CD4-positive, alpha-beta memory T cell (primary cell): ENCODE measurements around the gene BLID. TPM values are rescaled to one million over a fixed set of nuclear protein-coding genes. Genes with fewer than 3 reads are reported as not detected.

Source experiments
- CTCF ChIA-PET: fragments of 350-600 bp; sonication (Branson Sonifier 250); formaldehyde crosslinking; loops from one replicate; lab custom pipeline; 2021; ENCODE audit warnings: inconsistent platforms; ENCODE audit not compliant: partially characterized antibody; lab: Charles Lee
- POLR2A ChIA-PET: fragments of 350-600 bp; sonication (Branson Sonifier 250); formaldehyde crosslinking; loops from one replicate; lab custom pipeline; 2021; ENCODE audit not compliant: partially characterized antibody; lab: Charles Lee
- DNase-seq, 5 donors: peaks; one replicate each; pipeline versions ENCODE4 v3.0.0 to v3.0.0-alpha.2; 2020 to 2022; ENCODE audit warnings: mixed read lengths in 1 of 5
- H3K27ac ChIP-seq: one replicate; pipeline ENCODE4 v1.7.0; 2013; ENCODE audit warnings: low read depth, low read length
- H3K27me3 ChIP-seq: 2 replicates; pipeline ENCODE4 v1.7.0; 2013; ENCODE audit warnings: mild to moderate bottlenecking, low read length, moderate library complexity; ENCODE audit not compliant: insufficient read depth
- H3K36me3 ChIP-seq: 2 replicates; pipeline ENCODE4 v1.7.0; 2013; ENCODE audit warnings: mild to moderate bottlenecking, low read length, moderate library complexity; ENCODE audit not compliant: insufficient read depth
- H3K4me1 ChIP-seq: 2 replicates; pipeline ENCODE4 v1.7.0; 2013; ENCODE audit warnings: mild to moderate bottlenecking, low read length, moderate library complexity; ENCODE audit not compliant: insufficient read depth
- H3K4me3 ChIP-seq, 2 donors: one replicate each; pipeline ENCODE4 v1.7.0; 2013; ENCODE audit warnings: low read length in 2 of 2, mild to moderate bottlenecking in 1 of 2
- H3K9me3 ChIP-seq, 2 donors: one replicate each; pipeline ENCODE4 v1.7.0; 2013; ENCODE audit warnings: low read length in 2 of 2, control low read depth in 1 of 2; ENCODE audit not compliant: control insufficient read depth in 1 of 2
- H3K27ac Mint-ChIP-seq, 7 donors: one replicate each; pipeline ENCODE4 v1.8.0; 2020 to 2021; ENCODE audit warnings: mixed read lengths in 7 of 7, mild to moderate bottlenecking in 6 of 7, inconsistent platforms in 3 of 7, moderate library complexity in 3 of 7
- H3K27me3 Mint-ChIP-seq, 2 donors: one replicate each; pipeline ENCODE4 v1.8.0; 2020 to 2021; ENCODE audit warnings: mixed read lengths in 2 of 2
- H3K36me3 Mint-ChIP-seq, 2 donors: one replicate each; pipeline ENCODE4 v1.8.0; 2020 to 2021; ENCODE audit warnings: mixed read lengths in 2 of 2, inconsistent platforms in 1 of 2, mild to moderate bottlenecking in 1 of 2
- H3K4me1 Mint-ChIP-seq, 4 donors: one replicate each; pipeline ENCODE4 v1.8.0; 2020 to 2021; ENCODE audit warnings: mixed read lengths in 4 of 4, mild to moderate bottlenecking in 1 of 4
- H3K4me3 Mint-ChIP-seq, 8 donors: one replicate each; pipeline ENCODE4 v1.8.0; 2020 to 2021; ENCODE audit warnings: mixed read lengths in 8 of 8, mild to moderate bottlenecking in 7 of 8, moderate library complexity in 6 of 8, inconsistent platforms in 3 of 8
- H3K9me3 Mint-ChIP-seq, 8 donors: one replicate each; pipeline ENCODE4 v1.8.0; 2020 to 2021; ENCODE audit warnings: mixed read lengths in 8 of 8, mild to moderate bottlenecking in 5 of 8, inconsistent platforms in 3 of 8, moderate library complexity in 1 of 8
- intact Hi-C: fragments of 100-400 bp; cut with micrococcal nuclease; formaldehyde crosslinking; loops from one replicate; pipeline ENCODE4 v1.15.1; 2023
- polyA plus RNA-seq, 2 donors: library from polyadenylated mRNA; unstranded; fragments of 300-500 nt; fragmentation: Illumina TruSeq; gene quantifications; one replicate each; pipeline ENCODE4 v1.2.3, GENCODE V29; 2021
- total RNA-seq, 2 experiments: library from RNA; stranded (reverse); gene quantifications; one replicate each; pipeline ENCODE4 v1.2.3, GENCODE V29; 2021

The BLID gene
- total and polyA plus RNA-seq, 4 experiments from 2014 or later, result not detected

GRCh38 chr11:122158171-122158570, 42.2 kb upstream of the BLID start:
- Histone ChIP-seq H3K4me1 (peaks cover 6% of the 10 kb centered on the region), H3K27ac (no peak overlapping the region), H3K27me3 (no peaks in the 10 kb centered on the region), H3K36me3 (no peaks in the 10 kb centered on the region), H3K4me3 (no peak overlapping the region), H3K9me3 (no peaks in the 10 kb centered on the region)
- Mint-ChIP-seq H3K27ac (no peak overlapping the region), H3K4me3 (peak overlapping the region in 1 of 8 donors; percentile 52), H3K36me3 (no peaks in the 10 kb centered on the region), H3K9me3 (no peaks in the 10 kb centered on the region), H3K27me3 (peaks cover 2 to 6% of the 10 kb centered on the region in 2 donors), H3K4me1 (peaks cover 5 to 16% (median 10%) of the 10 kb centered on the region in 4 donors)
- DNase-seq, result no peak
- CTCF ChIA-PET, result no interaction called here
- POLR2A ChIA-PET, result no interaction called here
- intact Hi-C loops, result no loop called here

GRCh38 chr11:122157653-122158161, 41.7 kb upstream of the BLID start:
- H3K27ac Mint-ChIP-seq, result no peak overlapping the region

GRCh38 chr11:122156940-122157382, 40.9 kb upstream of the BLID start:
- H3K4me1 Mint-ChIP-seq, result peaks cover 5 to 16% (median 10%) of the 10 kb centered on the region in 4 donors
- no peaks in the 10 kb centered on the region for H3K9me3 Mint-ChIP-seq
- Histone ChIP-seq H3K4me3 (no peak overlapping the region), H3K4me1 (peaks cover 6% of the 10 kb centered on the region), H3K9me3 (no peaks in the 10 kb centered on the region), H3K36me3 (no peaks in the 10 kb centered on the region), H3K27ac (no peak overlapping the region), H3K27me3 (no peaks in the 10 kb centered on the region)
- no peak overlapping the region for H3K27ac Mint-ChIP-seq
- ChIA-PET CTCF (interaction anchor here (1.3 kb wide), 1 partner anchor 9 kb away, joined by 3 read pairs; no protein-coding TSS in a partner anchor), POLR2A (no interaction called here)
- no peak for DNase-seq
- H3K36me3 Mint-ChIP-seq, result no peaks in the 10 kb centered on the region
- H3K27me3 Mint-ChIP-seq, result peaks cover 4 to 9% of the 10 kb centered on the region in 2 donors
- intact Hi-C loops, result no loop called here
- H3K4me3 Mint-ChIP-seq, result peak overlapping the region in 7 of 8 donors; percentile 39 to 73 (median 58)

More at GRCh38 chr11:122157653-122158161, 41.7 kb upstream of the BLID start:
- H3K36me3 Mint-ChIP-seq, result no peaks in the 10 kb centered on the region
- no peaks in the 10 kb centered on the region for H3K9me3 Mint-ChIP-seq
- Histone ChIP-seq H3K4me1 (peaks cover 6% of the 10 kb centered on the region), H3K27me3 (no peaks in the 10 kb centered on the region), H3K36me3 (no peaks in the 10 kb centered on the region), H3K27ac (no peak overlapping the region), H3K4me3 (no peak overlapping the region), H3K9me3 (no peaks in the 10 kb centered on the region)
- peaks cover 5 to 16% (median 10%) of the 10 kb centered on the region in 4 donors for H3K4me1 Mint-ChIP-seq
- POLR2A ChIA-PET, result no interaction called here
- DNase-seq, result no peak
- H3K4me3 Mint-ChIP-seq, result peak overlapping the region in 7 of 8 donors; percentile 7 to 73 (median 54)
- intact Hi-C loops, result no loop called here
- peaks cover 2 to 6% of the 10 kb centered on the region in 2 donors for H3K27me3 Mint-ChIP-seq
- CTCF ChIA-PET, result interaction anchor here (1.3 kb wide), 1 partner anchor 8 kb away, joined by 3 read pairs; no protein-coding TSS in a partner anchor

GRCh38 chr11:122155765-122156527, 39.9 kb upstream of the BLID start:
- POLR2A ChIA-PET, result no interaction called here
- H3K36me3 Mint-ChIP-seq, result no peaks in the 10 kb centered on the region
- H3K9me3 Mint-ChIP-seq, result no peaks in the 10 kb centered on the region
- Histone ChIP-seq H3K4me1 (peaks cover 6% of the 10 kb centered on the region), H3K36me3 (no peaks in the 10 kb centered on the region), H3K27me3 (no peaks in the 10 kb centered on the region), H3K4me3 (no peak overlapping the region), H3K27ac (no peak overlapping the region), H3K9me3 (no peaks in the 10 kb centered on the region)
- no peak for DNase-seq
- intact Hi-C loops, result no loop called here
- CTCF ChIA-PET, result interaction anchor here (1.3 kb wide), 1 partner anchor 10 kb away, joined by 3 read pairs; no protein-coding TSS in a partner anchor
- peaks cover 5 to 16% (median 10%) of the 10 kb centered on the region in 4 donors for H3K4me1 Mint-ChIP-seq
- H3K27me3 Mint-ChIP-seq, result peaks cover 4 to 10% of the 10 kb centered on the region in 2 donors
- H3K4me3 Mint-ChIP-seq, result no peak overlapping the region
- H3K27ac Mint-ChIP-seq, result no peak overlapping the region

- intact Hi-C loops, result no loop called here
- POLR2A ChIA-PET, result no interaction called here
- Histone ChIP-seq H3K9me3 (no peaks in the 10 kb centered on the region), H3K27me3 (no peaks in the 10 kb centered on the region), H3K36me3 (no peaks in the 10 kb centered on the region), H3K4me3 (no peak overlapping the region), H3K4me1 (peaks cover 6% of the 10 kb centered on the region), H3K27ac (no peak overlapping the region)
- CTCF ChIA-PET, result interaction anchor here (1.4 kb wide), 1 partner anchor 64 kb away, joined by 3 read pairs; no protein-coding TSS in a partner anchor
- Mint-ChIP-seq H3K27me3 (peaks cover 4 to 7% of the 10 kb centered on the region in 2 donors), H3K36me3 (no peaks in the 10 kb centered on the region), H3K4me1 (peaks cover 5 to 16% (median 10%) of the 10 kb centered on the region in 4 donors), H3K9me3 (no peaks in the 10 kb centered on the region), H3K27ac (no peak overlapping the region), H3K4me3 (no peak overlapping the region)
- DNase-seq, result no peak
These were observed 39.0 kb upstream of the BLID start for GRCh38 chr11:122154994-122155393.

GRCh38 chr11:122154227-122154626, 38.2 kb upstream of the BLID start:
- Histone ChIP-seq H3K36me3 (no peaks in the 10 kb centered on the region), H3K27ac (no peak overlapping the region), H3K9me3 (no peaks in the 10 kb centered on the region), H3K27me3 (no peaks in the 10 kb centered on the region), H3K4me3 (no peak overlapping the region), H3K4me1 (peaks cover 6% of the 10 kb centered on the region)
- H3K27ac Mint-ChIP-seq, result no peak overlapping the region
- H3K36me3 Mint-ChIP-seq, result no peaks in the 10 kb centered on the region
- peaks cover 5 to 16% (median 10%) of the 10 kb centered on the region in 4 donors for H3K4me1 Mint-ChIP-seq
- no peak for DNase-seq
- ChIA-PET CTCF (interaction anchor here (1.1 to 1.4 kb wide), 3 partner anchors 9 to 65 kb away, joined by 3 to 4 read pairs (median 3); no protein-coding TSS in a partner anchor), POLR2A (no interaction called here)
- intact Hi-C loops, result no loop called here
- H3K9me3 Mint-ChIP-seq, result no peaks in the 10 kb centered on the region
- H3K4me3 Mint-ChIP-seq, result no peak overlapping the region
- H3K27me3 Mint-ChIP-seq, result peaks cover 5 to 7% of the 10 kb centered on the region in 2 donors

- Histone ChIP-seq H3K36me3 (no peaks in the 10 kb centered on the region), H3K27ac (no peak overlapping the region), H3K4me1 (peaks cover 6% of the 10 kb centered on the region), H3K9me3 (no peaks in the 10 kb centered on the region), H3K27me3 (no peaks in the 10 kb centered on the region), H3K4me3 (no peak overlapping the region)
- DNase-seq, result no peak
- no peak overlapping the region for H3K4me3 Mint-ChIP-seq
- H3K27me3 Mint-ChIP-seq, result peaks cover 5 to 9% of the 10 kb centered on the region in 2 donors
- POLR2A ChIA-PET, result no interaction called here
- no peaks in the 10 kb centered on the region for H3K36me3 Mint-ChIP-seq
- peaks cover 5 to 16% (median 9%) of the 10 kb centered on the region in 4 donors for H3K4me1 Mint-ChIP-seq
- CTCF ChIA-PET, result interaction anchor here (1.1 to 1.4 kb wide), 3 partner anchors 9 to 65 kb away, joined by 3 to 4 read pairs (median 3); no protein-coding TSS in a partner anchor
- intact Hi-C loops, result no loop called here
- no peak overlapping the region for H3K27ac Mint-ChIP-seq
- H3K9me3 Mint-ChIP-seq, result no peaks in the 10 kb centered on the region
These were observed 37.7 kb upstream of the BLID start for GRCh38 chr11:122153746-122154145.
